Regular cardiac myocyte (primary cell): Measurements from ENCODE around the gene TNFSF8. TPM values are rescaled to one million over a fixed set of nuclear protein-coding genes. Genes with fewer than 3 reads are reported as not detected.

Experiments
- total RNA-seq: library from RNA; depleted of rRNA; stranded (reverse); fragments of >200 nt; gene quantifications from 2 replicates; pipeline ENCODE4 v1.2.3, GENCODE V29; 2014

The TNFSF8 gene
- not detected in 2 replicates for total RNA-seq

DNA sequence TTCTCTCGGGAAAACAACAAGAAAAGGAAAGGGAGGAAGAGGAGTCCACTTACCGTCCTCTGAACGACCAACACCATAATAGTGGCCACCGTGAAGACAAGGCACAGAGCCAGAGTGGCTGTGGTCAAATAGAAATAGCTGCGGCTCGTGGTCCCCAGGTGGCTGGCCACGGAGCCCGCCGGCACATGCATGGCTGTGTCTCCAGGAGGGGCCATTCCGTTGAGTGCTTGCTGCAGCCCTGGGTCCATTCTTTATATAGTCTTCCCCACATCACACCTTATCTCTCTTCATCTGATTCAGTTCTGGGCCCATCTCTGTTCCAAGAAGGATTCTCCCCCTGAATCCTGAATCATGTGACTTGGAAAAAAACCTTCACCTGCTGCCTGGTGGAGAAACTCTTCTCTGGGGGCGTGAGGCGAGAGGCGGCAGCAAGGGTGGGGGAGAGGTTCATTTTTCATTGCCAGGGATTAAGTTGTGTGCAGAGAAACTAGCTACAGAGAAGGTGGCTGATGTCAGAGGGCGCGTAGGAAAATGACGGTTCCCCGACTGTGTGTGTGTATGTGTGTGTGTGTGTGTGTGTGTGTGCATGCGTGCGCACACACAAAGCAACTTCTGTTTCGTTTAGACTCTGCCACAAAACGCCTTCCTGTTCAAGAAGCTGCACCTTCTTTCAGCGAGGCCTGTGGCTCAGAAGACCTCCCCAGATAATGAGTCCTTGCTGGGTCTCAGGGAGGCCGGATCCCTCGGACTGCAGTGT lies at the start of gene TNFSF8:
Gene TNFSF8 (minus strand): TSS at position 536 of the 757 bp plus-strand sequence. CDS start 288 bp downstream, at position 248.

Other genes starting within 250 kb of the TNFSF8 start
- not detected in 2 replicates for gene TEX48, start 248.4 kb downstream of the TNFSF8 start, total RNA-seq
- gene TNFSF15, start 124.6 kb downstream of the TNFSF8 start, total RNA-seq, result 1.1 and 1.5 TPM in 2 replicates
- gene TNC, start 187.6 kb upstream of the TNFSF8 start, total RNA-seq, result 35.2 and 51.6 TPM in 2 replicates